Ishikawa (cell line): ENCODE results near the gene MAPK1IP1L.

ENCODE experiments used
- CEBPB ChIP-seq: IDR thresholded peaks from 2 replicates; pipeline ENCODE4 v1.6.1; 2012
- EGR1 ChIP-seq: IDR thresholded peaks from 2 replicates; pipeline ENCODE4 v1.6.1; 2012
- MAX ChIP-seq: IDR thresholded peaks from 2 replicates; pipeline ENCODE4 v1.6.1; 2012

GRCh38 chr14:55054098-55054497 lies 2.7 kb downstream of the MAPK1IP1L start:
- TF ChIP-seq MAX (no peak), CEBPB (no peak), EGR1 (no peak)
